GM23338 (cell line): ENCODE results near the gene CARHSP1. TPM values are rescaled to one million over a fixed set of nuclear protein-coding genes. Genes with fewer than 3 reads are reported as not detected.

ENCODE experiments used
- ATAC-seq: fragments of 200-7000 bp; cut with Tn5 transposase; 3 replicates; pipeline ENCODE4 v1.9.1; 2020
- DNase-seq: peaks from one replicate; pipeline ENCODE4 v3.0.0-alpha.2; 2015; ENCODE audit warnings: low spot score
- H2AFZ ChIP-seq: fragments of 200-600 bp; sonication (generic); 2 replicates; pipeline ENCODE4 v1.8.0; 2016; ENCODE audit warnings: antibody characterized with exemption, mild to moderate bottlenecking, moderate library complexity
- H3F3A ChIP-seq: fragments of 200-600 bp; sonication (generic); replicated peaks from 2 replicates; pipeline ENCODE4 v1.8.0; 2017; ENCODE audit warnings: antibody characterized with exemption, mixed run types, low read depth
- H3K27ac ChIP-seq: fragments of 200-600 bp; sonication (generic); 2 replicates; pipeline ENCODE4 v1.6.1; 2016; ENCODE audit warnings: low read depth
- H3K27me3 ChIP-seq: fragments of 200-600 bp; sonication (generic); 2 replicates; pipeline ENCODE4 v1.8.0; 2016; ENCODE audit warnings: mild to moderate bottlenecking, mixed run types, moderate library complexity; ENCODE audit not compliant: insufficient read depth
- H3K36me3 ChIP-seq: fragments of 200-600 bp; sonication (generic); 2 replicates; pipeline ENCODE4 v1.8.0; 2016; ENCODE audit warnings: mild to moderate bottlenecking; ENCODE audit not compliant: insufficient read depth
- H3K4me1 ChIP-seq: fragments of 200-600 bp; sonication (generic); 2 replicates; pipeline ENCODE4 v1.8.0; 2016; ENCODE audit warnings: mild to moderate bottlenecking, moderate library complexity; ENCODE audit not compliant: insufficient read depth
- H3K4me2 ChIP-seq: fragments of 200-600 bp; sonication (generic); 2 replicates; pipeline ENCODE4 v1.7.1; 2017; ENCODE audit warnings: mixed run types
- H3K4me3 ChIP-seq: fragments of 200-600 bp; sonication (generic); 2 replicates; pipeline ENCODE4 v1.6.1; 2016; ENCODE audit warnings: mixed run types
- H3K79me2 ChIP-seq: fragments of 200-600 bp; sonication (generic); replicated peaks from 2 replicates; pipeline ENCODE4 v1.8.0; 2017; ENCODE audit warnings: mild to moderate bottlenecking; ENCODE audit not compliant: insufficient read depth
- H3K9me2 ChIP-seq: fragments of 200-600 bp; sonication (generic); 2 replicates; pipeline ENCODE4 v1.8.0; 2017; ENCODE audit not compliant: insufficient read depth
- H4K20me1 ChIP-seq: fragments of 200-600 bp; sonication (generic); replicated peaks from 2 replicates; pipeline ENCODE4 v1.8.0; 2017; ENCODE audit warnings: mild to moderate bottlenecking; ENCODE audit not compliant: insufficient read depth
- H3K27ac Mint-ChIP-seq: 2 replicates; pipeline ENCODE4 v1.8.0; 2020; ENCODE audit warnings: inconsistent platforms, mild to moderate bottlenecking, moderate library complexity, mixed read lengths
- H3K27me3 Mint-ChIP-seq: 3 replicates; pipeline ENCODE4 v1.8.0; 2022; ENCODE audit warnings: low read depth, mild to moderate bottlenecking, moderate library complexity, mixed read lengths, inconsistent platforms; ENCODE audit not compliant: insufficient read depth, poor library complexity
- H3K36me3 Mint-ChIP-seq: 3 replicates; pipeline ENCODE4 v1.8.0; 2021; ENCODE audit warnings: low read depth, mild to moderate bottlenecking, inconsistent platforms, moderate library complexity, mixed read lengths
- H3K4me1 Mint-ChIP-seq: 3 replicates; pipeline ENCODE4 v1.8.0; 2020; ENCODE audit warnings: mild to moderate bottlenecking, inconsistent platforms, mixed read lengths
- H3K4me3 Mint-ChIP-seq: 3 replicates; pipeline ENCODE4 v1.8.0; 2021; ENCODE audit warnings: moderate library complexity, mild to moderate bottlenecking, inconsistent platforms, mixed read lengths
- H3K9me3 Mint-ChIP-seq: 3 replicates; pipeline ENCODE4 v1.8.0; 2020; ENCODE audit warnings: moderate library complexity, mild to moderate bottlenecking, inconsistent platforms, mixed read lengths
- polyA plus RNA-seq: library from polyadenylated mRNA; unstranded; fragments of >200 nt; fragmentation: Nextera tagmentation; extraction: Ambion mirVana; gene quantifications from 2 replicates; pipeline ENCODE4 v1.2.1, GENCODE V29; 2016
- total RNA-seq: library from RNA; depleted of rRNA; stranded (reverse); fragments of >200 nt; shearing (Covaris generic); gene quantifications from 2 replicates; pipeline ENCODE4 v1.2.3, GENCODE V29; 2014
- TF ChIP-seq, protein P1 (sequence below): fragments of 250-450 bp; sonication (Bioruptor Pico); IDR thresholded peaks from 2 replicates; pipeline ENCODE4 v1.5.0; 2020; ENCODE audit warnings: mild to moderate bottlenecking, moderate library complexity
- TF ChIP-seq, protein P2 (sequence below), 2 experiments: fragments of 200-600 bp in 1 of 2; sonication (generic) in 1 of 2; conservative IDR thresholded peaks; 2 replicates each; pipeline versions ENCODE4 v1.5.1 to v1.6.1; 2016 to 2017; ENCODE audit warnings: antibody characterized with exemption in 2 of 2, low read depth in 2 of 2, mild to moderate bottlenecking in 2 of 2, moderate library complexity in 1 of 2

Gene CARHSP1
- total and polyA plus RNA-seq, 2 experiments from 2014 or later, result 286 to 339 TPM

GRCh38 chr16:8885674-8886592, 17.1 kb upstream of the CARHSP1 start:
- H3K4me3 ChIP-seq, result no peak overlapping the region
- no peaks in the 10 kb centered on the region for H3K27me3 ChIP-seq
- Mint-ChIP-seq H3K4me3 (no peak overlapping the region; the same call in 2 of the 3 replicates), H3K9me3 (no peaks in the 10 kb centered on the region), H3K27ac (peak overlapping the region; percentile 15; the same call in 1 of the 2 replicates), H3K27me3 (peaks cover 22% of the 10 kb centered on the region), H3K36me3 (peaks cover 14% of the 10 kb centered on the region), H3K4me1 (peaks cover 15% of the 10 kb centered on the region)
- H3K4me2 ChIP-seq, result 0 out of 2 replicates have a peak overlapping the region, but pooled peaks have one; percentile 20
- H4K20me1 ChIP-seq, result 0 out of 2 replicates have a peak, but pooled peaks cover 6% of the 10 kb centered on the region
- no peak overlapping the region for H2AFZ ChIP-seq
- no peaks in the 10 kb centered on the region for H3K79me2 ChIP-seq
- no peaks in the 10 kb centered on the region for H3K9me2 ChIP-seq
- 0 out of 2 replicates have a peak, but pooled peaks cover 12% of the 10 kb centered on the region for H3K36me3 ChIP-seq
- H3F3A ChIP-seq, result 0 out of 2 replicates have a peak, but pooled peaks cover 3% of the 10 kb centered on the region
- ATAC-seq (peak; percentile 46), DNase-seq (peak; percentile 60)
- peaks cover 11% of the 10 kb centered on the region; the same call in 1 of the 2 replicates for H3K4me1 ChIP-seq
- peak overlapping the region; percentile 52 for H3K27ac ChIP-seq
- TF ChIP-seq, protein P1, sequence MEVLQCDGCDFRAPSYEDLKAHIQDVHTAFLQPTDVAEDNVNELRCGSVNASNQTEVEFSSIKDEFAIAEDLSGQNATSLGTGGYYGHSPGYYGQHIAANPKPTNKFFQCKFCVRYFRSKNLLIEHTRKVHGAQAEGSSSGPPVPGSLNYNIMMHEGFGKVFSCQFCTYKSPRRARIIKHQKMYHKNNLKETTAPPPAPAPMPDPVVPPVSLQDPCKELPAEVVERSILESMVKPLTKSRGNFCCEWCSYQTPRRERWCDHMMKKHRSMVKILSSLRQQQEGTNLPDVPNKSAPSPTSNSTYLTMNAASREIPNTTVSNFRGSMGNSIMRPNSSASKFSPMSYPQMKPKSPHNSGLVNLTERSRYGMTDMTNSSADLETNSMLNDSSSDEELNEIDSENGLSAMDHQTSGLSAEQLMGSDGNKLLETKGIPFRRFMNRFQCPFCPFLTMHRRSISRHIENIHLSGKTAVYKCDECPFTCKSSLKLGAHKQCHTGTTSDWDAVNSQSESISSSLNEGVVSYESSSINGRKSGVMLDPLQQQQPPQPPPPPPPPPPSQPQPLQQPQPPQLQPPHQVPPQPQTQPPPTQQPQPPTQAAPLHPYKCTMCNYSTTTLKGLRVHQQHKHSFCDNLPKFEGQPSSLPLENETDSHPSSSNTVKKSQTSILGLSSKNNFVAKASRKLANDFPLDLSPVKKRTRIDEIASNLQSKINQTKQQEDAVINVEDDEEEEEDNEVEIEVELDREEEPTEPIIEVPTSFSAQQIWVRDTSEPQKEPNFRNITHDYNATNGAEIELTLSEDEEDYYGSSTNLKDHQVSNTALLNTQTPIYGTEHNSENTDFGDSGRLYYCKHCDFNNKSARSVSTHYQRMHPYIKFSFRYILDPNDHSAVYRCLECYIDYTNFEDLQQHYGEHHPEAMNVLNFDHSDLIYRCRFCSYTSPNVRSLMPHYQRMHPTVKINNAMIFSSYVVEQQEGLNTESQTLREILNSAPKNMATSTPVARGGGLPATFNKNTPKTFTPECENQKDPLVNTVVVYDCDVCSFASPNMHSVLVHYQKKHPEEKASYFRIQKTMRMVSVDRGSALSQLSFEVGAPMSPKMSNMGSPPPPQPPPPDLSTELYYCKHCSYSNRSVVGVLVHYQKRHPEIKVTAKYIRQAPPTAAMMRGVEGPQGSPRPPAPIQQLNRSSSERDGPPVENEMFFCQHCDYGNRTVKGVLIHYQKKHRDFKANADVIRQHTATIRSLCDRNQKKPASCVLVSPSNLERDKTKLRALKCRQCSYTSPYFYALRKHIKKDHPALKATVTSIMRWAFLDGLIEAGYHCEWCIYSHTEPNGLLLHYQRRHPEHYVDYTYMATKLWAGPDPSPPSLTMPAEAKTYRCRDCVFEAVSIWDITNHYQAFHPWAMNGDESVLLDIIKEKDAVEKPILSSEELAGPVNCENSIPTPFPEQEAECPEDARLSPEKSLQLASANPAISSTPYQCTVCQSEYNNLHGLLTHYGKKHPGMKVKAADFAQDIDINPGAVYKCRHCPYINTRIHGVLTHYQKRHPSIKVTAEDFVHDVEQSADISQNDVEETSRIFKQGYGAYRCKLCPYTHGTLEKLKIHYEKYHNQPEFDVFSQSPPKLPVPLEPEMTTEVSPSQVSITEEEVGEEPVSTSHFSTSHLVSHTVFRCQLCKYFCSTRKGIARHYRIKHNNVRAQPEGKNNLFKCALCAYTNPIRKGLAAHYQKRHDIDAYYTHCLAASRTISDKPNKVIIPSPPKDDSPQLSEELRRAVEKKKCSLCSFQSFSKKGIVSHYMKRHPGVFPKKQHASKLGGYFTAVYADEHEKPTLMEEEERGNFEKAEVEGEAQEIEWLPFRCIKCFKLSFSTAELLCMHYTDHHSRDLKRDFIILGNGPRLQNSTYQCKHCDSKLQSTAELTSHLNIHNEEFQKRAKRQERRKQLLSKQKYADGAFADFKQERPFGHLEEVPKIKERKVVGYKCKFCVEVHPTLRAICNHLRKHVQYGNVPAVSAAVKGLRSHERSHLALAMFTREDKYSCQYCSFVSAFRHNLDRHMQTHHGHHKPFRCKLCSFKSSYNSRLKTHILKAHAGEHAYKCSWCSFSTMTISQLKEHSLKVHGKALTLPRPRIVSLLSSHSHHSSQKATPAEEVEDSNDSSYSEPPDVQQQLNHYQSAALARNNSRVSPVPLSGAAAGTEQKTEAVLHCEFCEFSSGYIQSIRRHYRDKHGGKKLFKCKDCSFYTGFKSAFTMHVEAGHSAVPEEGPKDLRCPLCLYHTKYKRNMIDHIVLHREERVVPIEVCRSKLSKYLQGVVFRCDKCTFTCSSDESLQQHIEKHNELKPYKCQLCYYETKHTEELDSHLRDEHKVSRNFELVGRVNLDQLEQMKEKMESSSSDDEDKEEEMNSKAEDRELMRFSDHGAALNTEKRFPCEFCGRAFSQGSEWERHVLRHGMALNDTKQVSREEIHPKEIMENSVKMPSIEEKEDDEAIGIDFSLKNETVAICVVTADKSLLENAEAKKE (CRISPR knock-in tag), result no peak
- TF ChIP-seq, protein P2, sequence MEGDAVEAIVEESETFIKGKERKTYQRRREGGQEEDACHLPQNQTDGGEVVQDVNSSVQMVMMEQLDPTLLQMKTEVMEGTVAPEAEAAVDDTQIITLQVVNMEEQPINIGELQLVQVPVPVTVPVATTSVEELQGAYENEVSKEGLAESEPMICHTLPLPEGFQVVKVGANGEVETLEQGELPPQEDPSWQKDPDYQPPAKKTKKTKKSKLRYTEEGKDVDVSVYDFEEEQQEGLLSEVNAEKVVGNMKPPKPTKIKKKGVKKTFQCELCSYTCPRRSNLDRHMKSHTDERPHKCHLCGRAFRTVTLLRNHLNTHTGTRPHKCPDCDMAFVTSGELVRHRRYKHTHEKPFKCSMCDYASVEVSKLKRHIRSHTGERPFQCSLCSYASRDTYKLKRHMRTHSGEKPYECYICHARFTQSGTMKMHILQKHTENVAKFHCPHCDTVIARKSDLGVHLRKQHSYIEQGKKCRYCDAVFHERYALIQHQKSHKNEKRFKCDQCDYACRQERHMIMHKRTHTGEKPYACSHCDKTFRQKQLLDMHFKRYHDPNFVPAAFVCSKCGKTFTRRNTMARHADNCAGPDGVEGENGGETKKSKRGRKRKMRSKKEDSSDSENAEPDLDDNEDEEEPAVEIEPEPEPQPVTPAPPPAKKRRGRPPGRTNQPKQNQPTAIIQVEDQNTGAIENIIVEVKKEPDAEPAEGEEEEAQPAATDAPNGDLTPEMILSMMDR (conservative IDR thresholded peaks at IDR 0.05; ENCODE audit: low read depth in 2 of 2), result peak; percentile 17 to 27; a peak in 2 of 4 replicates
